Transverse colon (tissue), 4 donors: ENCODE results near the gene CD59. TPM values are rescaled to one million over a fixed set of nuclear protein-coding genes. Genes with fewer than 3 reads are reported as not detected.

Experiments used
- DNase-seq: peaks from one replicate; pipeline ENCODE4 v3.0.0-alpha.2; 2019
- H3K27ac ChIP-seq, 4 donors: fragments of 200-600 bp; sonication (generic); 2 replicates each; pipeline ENCODE4 v1.5.1; 2016 to 2018; ENCODE audit warnings: inconsistent platforms in 4 of 4
- H3K27me3 ChIP-seq: fragments of 200-600 bp; sonication (generic); 2 replicates; pipeline ENCODE4 v1.5.1; 2017; ENCODE audit warnings: inconsistent platforms
- H3K36me3 ChIP-seq, 4 donors: fragments of 200-600 bp; sonication (generic); 2 replicates each; pipeline ENCODE4 v1.5.1; 2017 to 2019; ENCODE audit warnings: inconsistent platforms in 4 of 4
- H3K4me1 ChIP-seq, 4 donors: fragments of 200-600 bp; sonication (generic); 2 replicates each; pipeline ENCODE4 v1.5.1; 2017 to 2020; ENCODE audit warnings: inconsistent platforms in 4 of 4
- H3K4me3 ChIP-seq, 4 donors: fragments of 200-600 bp; sonication (generic); 1 replicate in 1 of 4; 2 replicates in 3 of 4; pipeline versions ENCODE4 v1.5.1 to v1.6.1; 2017 to 2019; ENCODE audit warnings: inconsistent platforms in 4 of 4
- H3K9me3 ChIP-seq, 2 donors: fragments of 200-600 bp; sonication (generic); 2 replicates each; pipeline ENCODE4 v1.5.1; 2017 to 2019; ENCODE audit warnings: inconsistent platforms in 2 of 2
- CTCF ChIP-seq, 5 experiments: fragments of 200-600 bp in 3 of 5; fragments of 450-650 bp in 2 of 5; sonication (generic) in 3 of 5; IDR thresholded peaks; 1 replicate in 2 of 5; 2 replicates in 3 of 5; pipeline ENCODE4 v1.5.1; 2016 to 2017; ENCODE audit warnings: antibody characterized with exemption in 5 of 5, inconsistent platforms in 3 of 5, mild to moderate bottlenecking in 2 of 5, moderate library complexity in 1 of 5
- EP300 ChIP-seq: sonication (generic); formaldehyde crosslinking; IDR thresholded peaks from one replicate; pipeline ENCODE4 v1.6.1; 2017; ENCODE audit warnings: antibody characterized with exemption, low read depth
- POLR2A ChIP-seq: fragments of 450-650 bp; IDR thresholded peaks from one replicate; pipeline ENCODE4 v1.6.1; 2016; ENCODE audit warnings: antibody characterized with exemption, mild to moderate bottlenecking, moderate library complexity
- POLR2AphosphoS5 ChIP-seq, 3 donors: sonication (generic); formaldehyde crosslinking; IDR thresholded peaks; one replicate each; pipeline ENCODE4 v1.6.1; 2016; ENCODE audit warnings: antibody characterized with exemption in 3 of 3
- WGBS, 2 donors: methylation state at CpG; one replicate each; pipeline ENCODE4 v1.1.5; 2018; ENCODE audit warnings: low coverage in 1 of 2; 5-methylcytosine and 5-hydroxymethylcytosine counted together
- in situ Hi-C, 4 donors: fragments of 200-750 bp; cut with MboI; loops; one replicate each; pipeline versions ENCODE4 v1.15.0 to v1.15.1; 2017; ENCODE audit warnings: low sequenced_read_pairs in 3 of 4, low pct_ligation_motif_present in 1 of 4, low pct_unique_long_range_greater_than_20kb in 1 of 4
- intact Hi-C: fragments of 100-400 bp; cut with DNase I; formaldehyde crosslinking; loops from one replicate; pipeline ENCODE4 v1.15.1; 2023; ENCODE audit warnings: low total_unique reads
- total RNA-seq, 4 donors: library from RNA; depleted of rRNA; stranded (reverse); fragments of >200 nt; gene quantifications; one replicate each; pipeline ENCODE4 v1.1.0, GENCODE V29; 2016

Gene CD59
- total RNA-seq, 4 donors from 2014 or later: 64.7 to 213 (median 170) TPM

GRCh38 chr11:33658195-33658900 is 77.9 kb downstream of the CD59 start:
- H3K9me3 ChIP-seq: no peaks in the 10 kb centered on the region

GRCh38 chr11:33657757-33658156 is 78.5 kb downstream of the CD59 start:
- H3K9me3 ChIP-seq: no peaks in the 10 kb centered on the region
- 81% methylated on average over 3 of the region's 3 CpGs; no CpG with 5 or more reads in 1 of the 2 donors for WGBS, 2 donors
- H3K4me1 ChIP-seq: no peaks in the 10 kb centered on the region
- DNase-seq: no peak
- TF ChIP-seq POLR2A (no peak), POLR2AphosphoS5 (IDR thresholded peaks at IDR 0.05) (no peak), EP300 (no peak), CTCF (IDR thresholded peaks at IDR 0.05) (no peak)
- in situ Hi-C loops (no loop called here), intact Hi-C loops (no loop called here)
- H3K27me3 ChIP-seq: no peaks in the 10 kb centered on the region
- H3K36me3 ChIP-seq: no peaks in the 10 kb centered on the region
- no peak overlapping the region for H3K4me3 ChIP-seq
- no peak overlapping the region for H3K27ac ChIP-seq

More at GRCh38 chr11:33658195-33658900, 77.9 kb downstream of the CD59 start:
- H3K27ac ChIP-seq: no peak overlapping the region
- no peak for TF ChIP-seq POLR2AphosphoS5 (IDR thresholded peaks at IDR 0.05)
- no peak for TF ChIP-seq POLR2A
- TF ChIP-seq EP300: no peak
- no peak for TF ChIP-seq CTCF (IDR thresholded peaks at IDR 0.05)
- H3K4me1 ChIP-seq: no peaks in the 10 kb centered on the region
- no peaks in the 10 kb centered on the region for H3K27me3 ChIP-seq
- WGBS, 2 donors: 86% methylated on average over 22 of the region's 22 CpGs; no CpG with 5 or more reads in 1 of the 2 donors
- no peak overlapping the region for H3K4me3 ChIP-seq
- no peak for DNase-seq
- no peaks in the 10 kb centered on the region for H3K36me3 ChIP-seq
- in situ Hi-C loops: no loop called here
- intact Hi-C loops: no loop called here

- in situ Hi-C loops (no loop called here), intact Hi-C loops (no loop called here)
- H3K4me3 ChIP-seq: no peak overlapping the region
- no peak for TF ChIP-seq POLR2AphosphoS5 (IDR thresholded peaks at IDR 0.05)
- no peak for TF ChIP-seq CTCF (IDR thresholded peaks at IDR 0.05)
- no peaks in the 10 kb centered on the region for H3K4me1 ChIP-seq
- no peaks in the 10 kb centered on the region for H3K36me3 ChIP-seq
- H3K27ac ChIP-seq: no peak overlapping the region
- WGBS, 2 donors: 79% methylated on average over 7 of the region's 7 CpGs; no CpG with 5 or more reads in 1 of the 2 donors
- DNase-seq: no peak
- no peaks in the 10 kb centered on the region for H3K27me3 ChIP-seq
- H3K9me3 ChIP-seq: no peaks in the 10 kb centered on the region
Observed at GRCh38 chr11:33656768-33657167, 79.5 kb downstream of the CD59 start.

- in situ Hi-C loops (no loop called here), intact Hi-C loops (no loop called here)
- WGBS, 2 donors: 70 to 75% methylated on average over 4 to 11 of the region's 11 CpGs
- TF ChIP-seq EP300 (no peak), POLR2AphosphoS5 (IDR thresholded peaks at IDR 0.05) (no peak), CTCF (IDR thresholded peaks at IDR 0.05) (no peak), POLR2A (no peak)
- no peaks in the 10 kb centered on the region for H3K36me3 ChIP-seq
- H3K4me1 ChIP-seq: no peaks in the 10 kb centered on the region
- no peaks in the 10 kb centered on the region for H3K27me3 ChIP-seq
- H3K4me3 ChIP-seq: no peak overlapping the region
- DNase-seq: no peak
- no peaks in the 10 kb centered on the region for H3K9me3 ChIP-seq
- no peak overlapping the region for H3K27ac ChIP-seq
Observed at GRCh38 chr11:33655842-33656600, 80.2 kb downstream of the CD59 start.
